Measurements from ENCODE around the gene RRBP1.

Gene RRBP1

GRCh38 chr20:17608701-17609497, 73.1 kb downstream of the RRBP1 start:
- no peak for DNase-seq

GRCh38 chr20:17606001-17606400, 76.0 kb downstream of the RRBP1 start:
- no peak for DNase-seq

- DNase-seq, result no peak
Measured at GRCh38 chr20:17605131-17605660, 76.8 kb downstream of the RRBP1 start.

GRCh38 chr20:17602493-17602892, 79.5 kb downstream of the RRBP1 start:
- DNase-seq, result no peak

GRCh38 chr20:17601957-17602356, 80.1 kb downstream of the RRBP1 start:
- DNase-seq, result no peak

GRCh38 chr20:17598013-17598550, 84.0 kb downstream of the RRBP1 start:
- no peak for DNase-seq

GRCh38 chr20:17595856-17596255, 86.2 kb downstream of the RRBP1 start:
- DNase-seq, result no peak

GRCh38 chr20:17594443-17594842, 87.6 kb downstream of the RRBP1 start:
- DNase-seq, result no peak

GRCh38 chr20:17593902-17594301, 88.1 kb downstream of the RRBP1 start:
- DNase-seq, result no peak

GRCh38 chr20:17590245-17590644, 91.8 kb downstream of the RRBP1 start:
- no peak for DNase-seq

- DNase-seq, result no peak
Measured at GRCh38 chr20:17589161-17589834, 92.7 kb downstream of the RRBP1 start.

- no peak for DNase-seq
Measured at GRCh38 chr20:17587824-17588223, 94.2 kb downstream of the RRBP1 start.

GRCh38 chr20:17587148-17587547, 94.9 kb downstream of the RRBP1 start:
- DNase-seq, result no peak

GRCh38 chr20:17586250-17586649, 95.8 kb downstream of the RRBP1 start:
- no peak for DNase-seq

- DNase-seq, result no peak
Measured at GRCh38 chr20:17584689-17585088, 97.4 kb downstream of the RRBP1 start.

- no peak for DNase-seq
Measured at GRCh38 chr20:17583126-17583525, 98.9 kb downstream of the RRBP1 start.

GRCh38 chr20:17580895-17581294, 101.1 kb downstream of the RRBP1 start:
- DNase-seq, result no peak

GRCh38 chr20:17579369-17580039, 102.5 kb downstream of the RRBP1 start:
- DNase-seq, result no peak

GRCh38 chr20:17576215-17576614, 105.8 kb downstream of the RRBP1 start:
- DNase-seq, result no peak

- DNase-seq, result no peak
Measured at GRCh38 chr20:17573463-17573862, 108.6 kb downstream of the RRBP1 start.

- no peak for DNase-seq
Measured at GRCh38 chr20:17572034-17572638, 109.9 kb downstream of the RRBP1 start.

GRCh38 chr20:17571153-17571527, 110.9 kb downstream of the RRBP1 start:
- DNase-seq, result no peak

Data from MV-4-11 (cell line).